Effector memory CD4-positive, alpha-beta T cell (primary cell): ENCODE measurements around the gene AQP10.
A peak's percentile ranks its signal among the peaks of the same experiment; 100 is the strongest.

Experiments used
- DNase-seq, 3 donors: peaks; one replicate each; pipeline ENCODE4 v3.0.0-alpha.2; 2020
- H3K27ac ChIP-seq: 2 replicates; pipeline ENCODE4 v1.7.0; 2013; ENCODE audit warnings: mild to moderate bottlenecking, low read length, moderate library complexity; ENCODE audit not compliant: insufficient read depth, poor library complexity, severe bottlenecking
- H3K27me3 ChIP-seq: replicated peaks from 2 replicates; pipeline ENCODE4 v1.7.0; 2013; ENCODE audit warnings: mild to moderate bottlenecking, low read length; ENCODE audit not compliant: insufficient read depth, control insufficient read depth, poor library complexity, severe bottlenecking
- H3K36me3 ChIP-seq: 2 replicates; pipeline ENCODE4 v1.7.0; 2013; ENCODE audit warnings: mild to moderate bottlenecking, low read length, moderate library complexity; ENCODE audit not compliant: control insufficient read depth, insufficient read depth
- H3K4me1 ChIP-seq: 2 replicates; pipeline ENCODE4 v1.7.0; 2013; ENCODE audit warnings: low read length, mild to moderate bottlenecking; ENCODE audit not compliant: control insufficient read depth, insufficient read depth, poor library complexity, severe bottlenecking
- H3K4me3 ChIP-seq: 2 replicates; pipeline ENCODE4 v1.7.0; 2013; ENCODE audit warnings: low read length, low read depth, mild to moderate bottlenecking; ENCODE audit not compliant: insufficient read depth, poor library complexity, severe bottlenecking
- H3K9me3 ChIP-seq: 2 replicates; pipeline ENCODE4 v1.7.0; 2013; ENCODE audit warnings: mild to moderate bottlenecking, low read length, moderate library complexity; ENCODE audit not compliant: control insufficient read depth

Gene AQP10

GRCh38 chr1:154323493-154323892, 2.6 kb downstream of the AQP10 start:
- H3K4me1 ChIP-seq: peaks cover 27% of the 10 kb centered on the region
- H3K27me3 ChIP-seq: no peaks in the 10 kb centered on the region
- no peak for DNase-seq
- no peaks in the 10 kb centered on the region for H3K9me3 ChIP-seq
- H3K36me3 ChIP-seq: no peaks in the 10 kb centered on the region
- no peak overlapping the region for H3K4me3 ChIP-seq
- no peak overlapping the region for H3K27ac ChIP-seq

GRCh38 chr1:154324241-154324640, 3.3 kb downstream of the AQP10 start:
- DNase-seq: no peak
- H3K4me1 ChIP-seq: peaks cover 33% of the 10 kb centered on the region
- H3K36me3 ChIP-seq: no peaks in the 10 kb centered on the region
- H3K27ac ChIP-seq: no peak overlapping the region
- no peaks in the 10 kb centered on the region for H3K27me3 ChIP-seq
- H3K4me3 ChIP-seq: peak overlapping the region; percentile 75
- no peaks in the 10 kb centered on the region for H3K9me3 ChIP-seq

- peak within 1 kb of the TSS; percentile 75 for H3K4me3 ChIP-seq
- peaks cover 39% of the 10 kb centered on the region for H3K4me1 ChIP-seq
- DNase-seq: peak; percentile 67 to 75 (median 71)
These were observed 4.0 kb downstream of the AQP10 start, which contains the start of gene ATP8B2 for GRCh38 chr1:154324669-154325582. TSS of gene ATP8B2 (plus strand) at chr1:154325525. CDS start at chr1:154328142, 2,617 bp downstream.

GRCh38 chr1:154325583-154326545, 5.0 kb downstream of the AQP10 start:
- Histone ChIP-seq H3K36me3 (peaks cover 5% of the 10 kb centered on the region), H3K4me3 (peak overlapping the region; percentile 75), H3K9me3 (no peaks in the 10 kb centered on the region), H3K4me1 (peaks cover 49% of the 10 kb centered on the region), H3K27ac (peak overlapping the region; percentile 87), H3K27me3 (no peaks in the 10 kb centered on the region)
- peak in 2 of 3 donors; percentile 37 to 54 for DNase-seq

More at GRCh38 chr1:154324669-154325582, 4.0 kb downstream of the AQP10 start, which contains the start of gene ATP8B2:
- Histone ChIP-seq H3K27ac (peak within 1 kb of the TSS; percentile 87), H3K27me3 (no peaks in the 10 kb centered on the region), H3K36me3 (no peaks in the 10 kb centered on the region), H3K9me3 (no peaks in the 10 kb centered on the region)

- Histone ChIP-seq H3K4me1 (peaks cover 58% of the 10 kb centered on the region), H3K36me3 (peaks cover 14% of the 10 kb centered on the region), H3K27ac (peak overlapping the region; percentile 87), H3K27me3 (no peaks in the 10 kb centered on the region), H3K4me3 (peak overlapping the region; percentile 75), H3K9me3 (no peaks in the 10 kb centered on the region)
- DNase-seq: no peak
These were observed 5.9 kb downstream of the AQP10 start for GRCh38 chr1:154326546-154327465.

GRCh38 chr1:154327466-154328317, 6.8 kb downstream of the AQP10 start:
- Histone ChIP-seq H3K9me3 (no peaks in the 10 kb centered on the region), H3K4me1 (peaks cover 58% of the 10 kb centered on the region), H3K27ac (peak overlapping the region; percentile 87), H3K4me3 (peak overlapping the region; percentile 75), H3K36me3 (peaks cover 23% of the 10 kb centered on the region), H3K27me3 (no peaks in the 10 kb centered on the region)
- DNase-seq: peak in 2 of 3 donors; percentile 28 to 42

- H3K4me3 ChIP-seq: peak overlapping the region; percentile 75
- peaks cover 26% of the 10 kb centered on the region for H3K36me3 ChIP-seq
- H3K27ac ChIP-seq: peak overlapping the region; percentile 87
- peak; percentile 77 to 85 (median 85) for DNase-seq
- no peaks in the 10 kb centered on the region for H3K27me3 ChIP-seq
- no peaks in the 10 kb centered on the region for H3K9me3 ChIP-seq
- peaks cover 58% of the 10 kb centered on the region for H3K4me1 ChIP-seq
These were observed 7.6 kb downstream of the AQP10 start for GRCh38 chr1:154328318-154329151.

- peak overlapping the region; percentile 87 for H3K27ac ChIP-seq
- H3K4me1 ChIP-seq: peaks cover 61% of the 10 kb centered on the region
- no peak for DNase-seq
- H3K36me3 ChIP-seq: peaks cover 30% of the 10 kb centered on the region
- no peaks in the 10 kb centered on the region for H3K27me3 ChIP-seq
- no peaks in the 10 kb centered on the region for H3K9me3 ChIP-seq
- H3K4me3 ChIP-seq: peak overlapping the region; percentile 63
These were observed 8.2 kb downstream of the AQP10 start for GRCh38 chr1:154329152-154329521.
